ENCODE results near the gene DDX42. TPM values are rescaled to one million over a fixed set of nuclear protein-coding genes. Genes with fewer than 3 reads are reported as not detected.

The DDX42 gene
- total and polyA plus RNA-seq, 2 of the 13 experiments (the other 11 are each of a cell fraction or from before 2014, with no cell fraction given) = 87.2 to 92.9 TPM

GRCh38 chr17:63786117-63786516, 12.1 kb downstream of the DDX42 start (continued):
- TF ChIP-seq FOXP1 (IDR thresholded peaks at IDR 0.05) (no peak), FOXP1 (CRISPR knock-in tag; IDR thresholded peaks at IDR 0.05) (peak; percentile 43; the same call in 1 of the 2 replicates), ZSCAN5A (CRISPR knock-in tag; IDR thresholded peaks at IDR 0.05; ENCODE audit: borderline replicate concordance) (no peak), ZNF264 (CRISPR knock-in tag; IDR thresholded peaks at IDR 0.05) (0 out of 2 replicates have a peak, but pooled peaks have one; percentile 27), MBD4 (IDR thresholded peaks at IDR 0.05; ENCODE audit: borderline replicate concordance, low read length) (no peak), ZFP90 (CRISPR knock-in tag; IDR thresholded peaks at IDR 0.05; ENCODE audit: borderline replicate concordance) (0 out of 2 replicates have a peak, but pooled peaks have one; percentile 46), RBM22 (optimal IDR thresholded peaks at IDR 0.05; ENCODE audit: low read length) (peak; percentile 78), PAXIP1 (CRISPR knock-in tag; conservative IDR thresholded peaks at IDR 0.05) (peak; percentile 62; the same call in 1 of the 2 replicates), FOXP4 (CRISPR knock-in tag; IDR thresholded peaks at IDR 0.05) (peak; percentile 68), ZFP1 (CRISPR knock-in tag; IDR thresholded peaks at IDR 0.05) (0 out of 2 replicates have a peak, but pooled peaks have one; percentile 50), ZNF646 (CRISPR knock-in tag; IDR thresholded peaks at IDR 0.05) (0 out of 2 replicates have a peak, but pooled peaks have one; percentile 28), ZGPAT (CRISPR knock-in tag; IDR thresholded peaks at IDR 0.05) (0 out of 2 replicates have a peak, but pooled peaks have one; percentile 34), FOSL2 (CRISPR knock-in tag; IDR thresholded peaks at IDR 0.05) (no peak), MIXL1 (CRISPR knock-in tag; IDR thresholded peaks at IDR 0.05) (0 out of 2 replicates have a peak, but pooled peaks have one; percentile 49), SAP130 (CRISPR knock-in tag; IDR thresholded peaks at IDR 0.05; ENCODE audit: low read depth) (peak; percentile 66; the same call in 1 of the 2 replicates), ERF (CRISPR knock-in tag; IDR thresholded peaks at IDR 0.05) (0 out of 2 replicates have a peak, but pooled peaks have one; percentile 5)
